HG02938 (cell line): Measurements from ENCODE around the gene MOCS1.

Experiments
- ATAC-seq: cut with Tn5 transposase; IDR thresholded peaks from one replicate; pipeline ENCODE4 v1.9.1; 2021; ENCODE audit warnings: mild to moderate bottlenecking, moderate library complexity; ENCODE audit not compliant: unreplicated experiment

The MOCS1 gene

GRCh38 chr6:39905640-39905975, 28.7 kb downstream of the MOCS1 start:
- no peak for ATAC-seq

GRCh38 chr6:39904946-39905639, 29.2 kb downstream of the MOCS1 start:
- no peak for ATAC-seq

- ATAC-seq = no peak
These were observed 30.6 kb downstream of the MOCS1 start for GRCh38 chr6:39903656-39904055.

GRCh38 chr6:39902786-39903465, 31.3 kb downstream of the MOCS1 start:
- ATAC-seq = no peak

GRCh38 chr6:39902136-39902535, 32.1 kb downstream of the MOCS1 start:
- ATAC-seq = no peak

GRCh38 chr6:39901670-39902069, 32.6 kb downstream of the MOCS1 start:
- no peak for ATAC-seq

GRCh38 chr6:39901116-39901655, 33.1 kb downstream of the MOCS1 start:
- no peak for ATAC-seq

- no peak for ATAC-seq
These were observed 34.5 kb downstream of the MOCS1 start for GRCh38 chr6:39899554-39900295.

GRCh38 chr6:39898625-39899024, 35.6 kb downstream of the MOCS1 start:
- no peak for ATAC-seq

GRCh38 chr6:39897698-39898097, 36.6 kb downstream of the MOCS1 start:
- ATAC-seq = no peak

GRCh38 chr6:39896701-39897100, 37.6 kb downstream of the MOCS1 start:
- no peak for ATAC-seq

GRCh38 chr6:39893286-39893685, 41.0 kb downstream of the MOCS1 start:
- ATAC-seq = no peak

- no peak for ATAC-seq
These were observed 41.7 kb downstream of the MOCS1 start for GRCh38 chr6:39892490-39893129.

- ATAC-seq = no peak
These were observed 42.3 kb downstream of the MOCS1 start for GRCh38 chr6:39891976-39892375.

- no peak for ATAC-seq
These were observed 42.9 kb downstream of the MOCS1 start for GRCh38 chr6:39891353-39891752.

- no peak for ATAC-seq
These were observed 45.0 kb downstream of the MOCS1 start for GRCh38 chr6:39889229-39889628.

- ATAC-seq = no peak
These were observed 46.4 kb downstream of the MOCS1 start for GRCh38 chr6:39887692-39888450.

GRCh38 chr6:39886871-39887270, 47.4 kb downstream of the MOCS1 start:
- no peak for ATAC-seq

- no peak for ATAC-seq
These were observed 48.6 kb downstream of the MOCS1 start for GRCh38 chr6:39885691-39886090.

GRCh38 chr6:39884696-39885095, 49.6 kb downstream of the MOCS1 start:
- ATAC-seq = no peak

GRCh38 chr6:39882531-39882899, 51.7 kb downstream of the MOCS1 start:
- no peak for ATAC-seq
